ENCODE measurements around the gene TRAPPC10. TPM values are rescaled to one million over a fixed set of nuclear protein-coding genes. Genes with fewer than 3 reads are reported as not detected.
"Not testable (repeated sequence)": the region's sequence is repeated elsewhere in the genome, so short reads cannot be mapped to it uniquely, and the experiment has no call there.

Gene TRAPPC10
- total RNA-seq, 2 donors from 2014 or later: 17.0 to 24.9 TPM

DNA sequence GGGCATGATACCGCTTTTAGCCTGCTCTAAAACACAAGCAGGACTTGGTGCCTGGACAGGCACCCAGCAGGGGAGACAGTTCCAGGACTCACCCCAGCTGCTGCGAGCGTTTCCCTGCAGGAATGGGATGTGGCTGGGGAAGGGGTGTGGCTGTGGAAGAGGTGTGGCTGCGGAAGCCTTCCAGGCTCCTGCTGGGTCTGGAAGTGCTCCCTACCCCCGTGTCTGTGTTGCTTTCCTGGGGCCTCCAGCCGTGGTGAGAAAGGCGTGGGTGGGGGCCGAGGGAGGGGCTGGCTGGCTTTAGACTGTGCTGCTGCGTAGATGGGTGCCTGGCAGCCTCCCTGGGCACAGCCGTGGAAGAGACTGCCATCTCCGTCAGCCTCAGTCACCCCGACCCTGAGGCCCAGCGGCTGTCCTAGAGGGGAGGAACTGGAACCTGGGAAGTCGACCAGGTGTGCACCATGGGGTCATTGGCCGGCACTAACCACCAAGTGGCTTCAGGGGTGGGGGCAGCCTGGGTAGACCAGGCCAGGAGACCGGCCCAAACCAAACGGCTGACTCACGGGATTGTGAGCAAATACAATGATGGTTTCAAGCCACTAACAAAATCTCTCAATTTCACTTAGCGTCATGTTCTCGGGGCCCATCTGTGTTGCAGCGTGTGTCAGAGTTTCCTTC, 141.2 kb downstream of the TRAPPC10 start:
- intact Hi-C loops (cut with DNase I); DNase-seq: not testable (repeated sequence)
- ATAC-seq: peak; percentile 32 to 35

DNA sequence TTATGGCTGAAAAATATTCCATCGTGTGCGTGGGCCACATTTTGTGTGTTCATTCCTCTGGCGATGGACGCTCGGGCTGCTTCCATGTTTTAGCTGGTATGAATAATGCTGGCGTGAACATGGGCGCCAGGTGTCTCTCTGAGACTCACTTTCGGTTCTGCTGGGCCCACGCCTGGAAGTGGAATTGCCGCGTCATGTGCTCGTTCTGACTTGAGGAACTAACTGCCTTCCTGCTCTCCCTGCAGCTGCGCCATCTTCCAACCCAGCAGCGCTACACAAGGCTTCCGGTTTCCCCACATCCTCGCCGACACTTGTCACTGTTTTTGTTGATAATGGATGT, 141.8 kb downstream of the TRAPPC10 start:
- intact Hi-C loops (cut with DNase I): not testable (repeated sequence)
- DNase-seq (peak; percentile 5), ATAC-seq (peak; percentile 18 to 65)

DNA sequence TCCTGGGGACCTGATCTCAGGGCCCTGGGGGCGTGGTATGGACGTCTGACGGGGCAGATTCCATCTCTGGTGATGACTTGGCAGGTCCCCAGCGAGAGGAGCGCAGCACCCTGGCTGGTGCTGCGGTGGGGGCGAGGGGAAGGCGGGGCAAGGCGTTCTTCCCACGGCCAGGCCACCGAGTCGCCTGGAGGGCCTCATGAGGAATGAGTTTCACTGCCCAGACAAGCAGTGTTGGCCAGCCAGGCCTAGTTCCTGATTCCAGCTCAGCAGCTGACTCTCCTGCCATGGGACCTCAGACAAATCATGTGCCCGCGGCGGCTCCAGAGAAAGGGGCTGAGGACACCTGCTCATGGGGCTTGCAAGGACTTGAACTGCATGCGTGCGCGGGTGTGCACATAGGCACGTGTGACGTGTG, 142.7 kb downstream of the TRAPPC10 start:
- intact Hi-C loops (cut with DNase I); DNase-seq: not testable (repeated sequence)
- peak; percentile 80 for ATAC-seq

DNA sequence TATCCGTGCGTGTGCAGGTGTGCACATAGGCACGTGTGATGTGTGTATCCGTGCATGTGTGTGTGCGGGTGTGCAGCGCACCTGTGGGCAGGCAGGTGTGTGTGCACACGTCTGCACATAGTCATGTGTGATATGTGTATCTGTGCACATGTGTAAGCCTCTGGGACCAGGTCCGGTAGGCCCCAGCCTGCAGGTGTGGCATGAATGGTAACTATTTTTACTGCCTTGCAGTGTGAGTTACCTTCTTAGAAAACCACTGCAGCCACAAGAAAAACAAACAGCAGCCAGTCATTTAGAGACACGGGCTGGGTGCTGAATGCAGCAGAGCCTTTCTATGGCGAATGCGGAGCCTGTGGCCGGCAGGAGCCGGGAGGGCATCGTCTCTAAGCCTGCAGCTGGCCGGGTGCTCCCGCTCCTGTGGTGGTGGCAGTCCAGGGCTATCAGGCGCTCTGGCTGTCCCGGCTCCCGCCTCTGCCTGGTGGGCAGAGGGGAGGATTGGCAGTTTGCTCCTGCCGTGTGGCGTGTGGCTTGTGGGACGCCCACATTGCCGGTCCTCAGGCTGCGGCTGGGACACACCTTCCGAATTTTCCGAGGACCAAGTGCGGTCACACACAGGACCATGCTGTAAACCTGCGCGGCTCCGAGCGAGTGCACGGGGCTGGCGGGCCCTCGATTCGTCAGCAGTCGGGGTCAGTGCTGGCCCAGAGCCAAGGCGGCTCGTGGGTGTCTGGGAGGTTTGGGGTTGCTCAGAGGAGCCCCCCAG, 143.3 kb downstream of the TRAPPC10 start:
- intact Hi-C loops (cut with DNase I); ATAC-seq; DNase-seq: not testable (repeated sequence)

DNA sequence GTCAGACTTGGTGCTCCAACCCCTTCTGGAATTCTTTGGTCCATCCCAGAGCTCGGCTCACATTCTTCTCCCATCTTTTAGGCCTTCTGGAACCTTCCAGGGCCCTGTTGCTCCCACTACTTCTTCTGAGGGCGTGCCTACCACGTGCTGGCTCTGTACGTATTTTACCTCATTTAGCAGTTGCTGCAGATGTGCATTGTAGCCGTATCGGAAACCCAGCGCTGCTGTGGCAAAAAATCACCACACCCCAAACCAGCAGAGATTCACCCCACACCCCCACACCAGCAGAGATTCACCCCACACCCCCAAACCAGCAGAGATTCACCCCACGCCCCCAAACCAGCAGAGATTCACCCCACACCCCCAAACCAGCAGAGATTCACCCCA, 143.9 kb downstream of the TRAPPC10 start:
- intact Hi-C loops (cut with DNase I); ATAC-seq; DNase-seq: not testable (repeated sequence)

Other genes with a start within 250 kb of the TRAPPC10 start
- 10 to 100 TPM; 33.0 to 40.2 TPM for gene CSTB, start 236.0 kb upstream of the TRAPPC10 start, total RNA-seq
- gene RRP1, start 222.7 kb upstream of the TRAPPC10 start, total RNA-seq: 10 to 100 TPM; 10.6 to 14.9 TPM
- 10 to 100 TPM; 65.1 to 69.4 TPM for gene AGPAT3, start 147.1 kb upstream of the TRAPPC10 start, total RNA-seq
- 1 to 10 TPM; 1.2 to 7.0 TPM for gene PWP2, start 95.1 kb downstream of the TRAPPC10 start, total RNA-seq
- 10 to 100 TPM in 1 of 2 donors, 1 to 10 TPM in 1; 8.9 to 75.9 TPM for gene GATD3, start 121.4 kb downstream of the TRAPPC10 start, total RNA-seq
- gene ICOSLG, start 228.6 kb downstream of the TRAPPC10 start, total RNA-seq: 1 to 10 TPM; 6.1 to 6.4 TPM
- gene DNMT3L, start 249.6 kb downstream of the TRAPPC10 start, total RNA-seq: not detected

All from left cardiac atrium (tissue), 4 donors.